Measurements from ENCODE around the gene YARS1.

DNA sequence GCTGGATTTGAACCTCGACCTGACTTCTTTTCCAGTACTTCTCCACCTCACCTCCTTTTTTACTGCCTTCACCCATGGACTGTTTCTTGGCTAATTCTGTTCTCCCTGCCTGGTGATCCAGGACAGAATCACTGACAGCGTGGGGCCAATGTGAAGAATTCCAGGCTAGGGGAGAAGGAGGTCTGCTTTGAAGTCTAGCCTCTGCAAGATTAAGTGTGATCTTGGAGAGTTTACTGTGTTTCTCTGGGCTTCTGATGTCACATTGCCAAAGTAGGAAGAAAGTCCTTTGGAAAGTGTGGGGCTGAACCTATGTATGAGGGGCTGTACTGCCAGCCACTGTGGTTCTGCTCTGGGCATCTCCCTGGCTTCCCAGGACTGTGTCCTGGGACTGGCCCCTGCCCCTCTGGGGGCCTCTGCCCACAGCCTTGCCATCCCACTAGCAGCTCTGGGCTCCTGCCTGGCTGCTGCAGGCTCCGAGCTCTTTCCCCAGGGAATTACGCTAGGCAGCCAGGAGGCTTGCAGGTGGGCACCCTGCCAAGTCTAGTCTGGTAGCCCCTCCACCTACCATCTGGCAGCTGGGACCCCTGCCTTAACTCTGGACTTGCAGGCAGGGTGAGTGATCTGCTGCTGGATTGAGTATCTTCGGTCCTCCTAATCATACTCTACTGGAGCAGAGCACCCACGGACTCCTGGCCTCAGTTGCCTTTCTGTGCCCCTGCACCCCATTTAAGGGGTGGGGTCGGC, 52.2 kb downstream of the YARS1 start:
- TF ChIP-seq, protein P1, sequence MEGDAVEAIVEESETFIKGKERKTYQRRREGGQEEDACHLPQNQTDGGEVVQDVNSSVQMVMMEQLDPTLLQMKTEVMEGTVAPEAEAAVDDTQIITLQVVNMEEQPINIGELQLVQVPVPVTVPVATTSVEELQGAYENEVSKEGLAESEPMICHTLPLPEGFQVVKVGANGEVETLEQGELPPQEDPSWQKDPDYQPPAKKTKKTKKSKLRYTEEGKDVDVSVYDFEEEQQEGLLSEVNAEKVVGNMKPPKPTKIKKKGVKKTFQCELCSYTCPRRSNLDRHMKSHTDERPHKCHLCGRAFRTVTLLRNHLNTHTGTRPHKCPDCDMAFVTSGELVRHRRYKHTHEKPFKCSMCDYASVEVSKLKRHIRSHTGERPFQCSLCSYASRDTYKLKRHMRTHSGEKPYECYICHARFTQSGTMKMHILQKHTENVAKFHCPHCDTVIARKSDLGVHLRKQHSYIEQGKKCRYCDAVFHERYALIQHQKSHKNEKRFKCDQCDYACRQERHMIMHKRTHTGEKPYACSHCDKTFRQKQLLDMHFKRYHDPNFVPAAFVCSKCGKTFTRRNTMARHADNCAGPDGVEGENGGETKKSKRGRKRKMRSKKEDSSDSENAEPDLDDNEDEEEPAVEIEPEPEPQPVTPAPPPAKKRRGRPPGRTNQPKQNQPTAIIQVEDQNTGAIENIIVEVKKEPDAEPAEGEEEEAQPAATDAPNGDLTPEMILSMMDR (IDR thresholded peaks at IDR 0.05; ENCODE audit: low read depth, low read length, missing input control), result no peak
- TF ChIP-seq, protein P2, sequence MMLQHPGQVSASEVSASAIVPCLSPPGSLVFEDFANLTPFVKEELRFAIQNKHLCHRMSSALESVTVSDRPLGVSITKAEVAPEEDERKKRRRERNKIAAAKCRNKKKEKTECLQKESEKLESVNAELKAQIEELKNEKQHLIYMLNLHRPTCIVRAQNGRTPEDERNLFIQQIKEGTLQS (IDR thresholded peaks at IDR 0.05), result no peak
- TF ChIP-seq RAD21 (IDR thresholded peaks at IDR 0.05), result no peak
- no peak for TF ChIP-seq SP1 (IDR thresholded peaks at IDR 0.05)
- TF ChIP-seq, protein P3, sequence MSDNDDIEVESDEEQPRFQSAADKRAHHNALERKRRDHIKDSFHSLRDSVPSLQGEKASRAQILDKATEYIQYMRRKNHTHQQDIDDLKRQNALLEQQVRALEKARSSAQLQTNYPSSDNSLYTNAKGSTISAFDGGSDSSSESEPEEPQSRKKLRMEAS (IDR thresholded peaks at IDR 0.05), result no peak
- TF ChIP-seq, protein P4, sequence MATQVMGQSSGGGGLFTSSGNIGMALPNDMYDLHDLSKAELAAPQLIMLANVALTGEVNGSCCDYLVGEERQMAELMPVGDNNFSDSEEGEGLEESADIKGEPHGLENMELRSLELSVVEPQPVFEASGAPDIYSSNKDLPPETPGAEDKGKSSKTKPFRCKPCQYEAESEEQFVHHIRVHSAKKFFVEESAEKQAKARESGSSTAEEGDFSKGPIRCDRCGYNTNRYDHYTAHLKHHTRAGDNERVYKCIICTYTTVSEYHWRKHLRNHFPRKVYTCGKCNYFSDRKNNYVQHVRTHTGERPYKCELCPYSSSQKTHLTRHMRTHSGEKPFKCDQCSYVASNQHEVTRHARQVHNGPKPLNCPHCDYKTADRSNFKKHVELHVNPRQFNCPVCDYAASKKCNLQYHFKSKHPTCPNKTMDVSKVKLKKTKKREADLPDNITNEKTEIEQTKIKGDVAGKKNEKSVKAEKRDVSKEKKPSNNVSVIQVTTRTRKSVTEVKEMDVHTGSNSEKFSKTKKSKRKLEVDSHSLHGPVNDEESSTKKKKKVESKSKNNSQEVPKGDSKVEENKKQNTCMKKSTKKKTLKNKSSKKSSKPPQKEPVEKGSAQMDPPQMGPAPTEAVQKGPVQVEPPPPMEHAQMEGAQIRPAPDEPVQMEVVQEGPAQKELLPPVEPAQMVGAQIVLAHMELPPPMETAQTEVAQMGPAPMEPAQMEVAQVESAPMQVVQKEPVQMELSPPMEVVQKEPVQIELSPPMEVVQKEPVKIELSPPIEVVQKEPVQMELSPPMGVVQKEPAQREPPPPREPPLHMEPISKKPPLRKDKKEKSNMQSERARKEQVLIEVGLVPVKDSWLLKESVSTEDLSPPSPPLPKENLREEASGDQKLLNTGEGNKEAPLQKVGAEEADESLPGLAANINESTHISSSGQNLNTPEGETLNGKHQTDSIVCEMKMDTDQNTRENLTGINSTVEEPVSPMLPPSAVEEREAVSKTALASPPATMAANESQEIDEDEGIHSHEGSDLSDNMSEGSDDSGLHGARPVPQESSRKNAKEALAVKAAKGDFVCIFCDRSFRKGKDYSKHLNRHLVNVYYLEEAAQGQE (IDR thresholded peaks at IDR 0.05), result no peak
- TF ChIP-seq EGR1 (IDR thresholded peaks at IDR 0.05; ENCODE audit: low read depth in 2 of 2), result no peak

Data from liver (tissue), 3 donors.